Measurements from ENCODE around the gene WWOX. TPM values are rescaled to one million over a fixed set of nuclear protein-coding genes. Genes with fewer than 3 reads are reported as not detected.

The WWOX gene
- total and polyA plus RNA-seq, 2 donors (not counting 3 experiments of a cell fraction or from before 2014, with no cell fraction given) = 6.2 to 12.5 TPM

GRCh38 chr16:79170555-79171246 lies 1071.2 kb downstream of the WWOX start:
- TF ChIP-seq GATA2 (IDR thresholded peaks at IDR 0.05; ENCODE audit: insufficient read depth, insufficient read length, low read depth, low read length) (no peak), JUN (IDR thresholded peaks at IDR 0.05; ENCODE audit: borderline replicate concordance, insufficient read depth, insufficient read length, low read depth) (no peak), CTCF (IDR thresholded peaks at IDR 0.05; ENCODE audit: extremely low read depth in 1 of 2, insufficient read depth in 1 of 2, low read depth in 1 of 2, low read length in 2 of 2) (no peak), MAX (IDR thresholded peaks at IDR 0.05; ENCODE audit: insufficient read depth, insufficient read length) (no peak), MYC (IDR thresholded peaks at IDR 0.05; ENCODE audit: low read depth, low read length) (no peak), POLR2A (IDR thresholded peaks at IDR 0.05; ENCODE audit: low read depth, low read length) (no peak), EZH2 (IDR thresholded peaks at IDR 0.05; ENCODE audit: borderline replicate concordance, low read depth, low read length, severe bottlenecking) (no peak), FOS (IDR thresholded peaks at IDR 0.05; ENCODE audit: borderline replicate concordance, insufficient read depth, low read length) (no peak), POLR2AphosphoS5 (IDR thresholded peaks at IDR 0.05; ENCODE audit: insufficient read depth, low read depth, low read length) (no peak)
- dilution Hi-C loops (cut with MboI; ENCODE audit: extremely low pct_ligation_motif_present, low sequenced_read_pairs) = no loop called here
- Histone ChIP-seq H4K20me1 (replicated peaks; ENCODE audit: control insufficient read depth, extremely low read depth, insufficient read depth, low read length) (no peaks in the 10 kb centered on the region), H3K9ac (replicated peaks; ENCODE audit: extremely low read depth, insufficient read depth, low read length) (no peak overlapping the region), H3K4me2 (ENCODE audit: insufficient read depth, low read length) (no peak overlapping the region), H3K27me3 (ENCODE audit: control insufficient read depth in 2 of 2, insufficient read depth in 2 of 2, low read length in 2 of 2) (no peaks in the 10 kb centered on the region), H3K4me1 (ENCODE audit: control insufficient read depth, extremely low read depth, insufficient read depth, low read length) (no peaks in the 10 kb centered on the region), H3K4me3 (replicated peaks in 1 of 3; ENCODE audit: insufficient read depth in 1 of 3, low read depth in 1 of 3, low read length in 3 of 3) (no peak overlapping the region), H3K9me3 (replicated peaks; ENCODE audit: control insufficient read depth, insufficient read depth, low read length) (peaks cover 11% of the 10 kb centered on the region), H3K36me3 (ENCODE audit: control insufficient read depth in 2 of 2, extremely low read depth in 1 of 2, insufficient read depth in 2 of 2, low read length in 2 of 2) (no peaks in the 10 kb centered on the region), H2AFZ (ENCODE audit: low read depth, low read length) (no peak overlapping the region), H3K9me1 (replicated peaks; ENCODE audit: control insufficient read depth, extremely low read depth, insufficient read depth, low read length) (no peaks in the 10 kb centered on the region), H3K27ac (ENCODE audit: insufficient read depth, low read depth, low read length) (no peak overlapping the region), H3K79me2 (ENCODE audit: control insufficient read depth, insufficient read depth, low read length) (no peaks in the 10 kb centered on the region)
- no TSS peak for BruUV-seq (replicated peaks)
- ChIA-PET CTCF (no interaction called here), POLR2A (no interaction called here)
- FAIRE-seq (no peak), DNase-seq (ENCODE audit: low read depth, low spot score) (no peak)
- intact Hi-C loops (cut with micrococcal nuclease) = no loop called here
